ENCODE results near the gene RAB40C.

RAB40C gene

DNA sequence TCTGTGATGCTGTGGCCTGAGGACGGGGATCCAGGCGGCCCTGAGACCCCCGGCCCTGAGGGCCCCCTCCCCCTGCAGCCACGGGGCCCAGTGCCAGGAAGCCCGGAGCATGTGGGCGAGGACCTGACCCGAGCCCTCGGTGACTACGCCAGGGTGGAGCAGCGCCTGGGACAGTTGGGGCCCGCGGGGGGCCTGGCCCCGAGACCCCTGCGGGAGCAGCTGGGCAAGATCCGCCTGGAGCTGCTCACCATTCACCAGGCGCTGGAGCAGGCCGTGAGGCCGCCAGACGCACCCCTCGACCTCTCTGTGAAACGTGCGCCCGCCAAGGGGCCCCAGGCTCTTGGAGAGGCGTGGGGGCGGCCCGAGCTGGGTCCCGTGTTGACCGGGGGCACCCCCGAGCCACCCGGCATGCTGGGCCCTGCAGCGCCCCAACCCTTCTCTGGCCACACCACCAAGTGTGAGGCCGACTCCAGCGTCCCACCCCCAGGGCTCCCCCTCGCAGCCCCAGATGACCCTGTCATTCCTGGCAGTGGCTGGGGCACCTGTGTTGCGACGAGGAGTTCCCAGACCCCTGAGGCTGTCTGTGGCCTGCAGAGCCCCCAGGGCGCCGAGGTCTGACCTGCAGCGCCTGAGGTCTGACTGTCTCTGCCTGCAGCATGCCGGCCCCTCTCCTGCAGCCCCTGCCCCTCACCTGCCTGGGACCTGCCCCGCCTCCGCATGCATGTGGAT is 25.0 kb upstream of the RAB40C start:
- peaks cover 13% of the 10 kb centered on the region for H3K4me1 Mint-ChIP-seq (ENCODE audit: low read depth)

DNA sequence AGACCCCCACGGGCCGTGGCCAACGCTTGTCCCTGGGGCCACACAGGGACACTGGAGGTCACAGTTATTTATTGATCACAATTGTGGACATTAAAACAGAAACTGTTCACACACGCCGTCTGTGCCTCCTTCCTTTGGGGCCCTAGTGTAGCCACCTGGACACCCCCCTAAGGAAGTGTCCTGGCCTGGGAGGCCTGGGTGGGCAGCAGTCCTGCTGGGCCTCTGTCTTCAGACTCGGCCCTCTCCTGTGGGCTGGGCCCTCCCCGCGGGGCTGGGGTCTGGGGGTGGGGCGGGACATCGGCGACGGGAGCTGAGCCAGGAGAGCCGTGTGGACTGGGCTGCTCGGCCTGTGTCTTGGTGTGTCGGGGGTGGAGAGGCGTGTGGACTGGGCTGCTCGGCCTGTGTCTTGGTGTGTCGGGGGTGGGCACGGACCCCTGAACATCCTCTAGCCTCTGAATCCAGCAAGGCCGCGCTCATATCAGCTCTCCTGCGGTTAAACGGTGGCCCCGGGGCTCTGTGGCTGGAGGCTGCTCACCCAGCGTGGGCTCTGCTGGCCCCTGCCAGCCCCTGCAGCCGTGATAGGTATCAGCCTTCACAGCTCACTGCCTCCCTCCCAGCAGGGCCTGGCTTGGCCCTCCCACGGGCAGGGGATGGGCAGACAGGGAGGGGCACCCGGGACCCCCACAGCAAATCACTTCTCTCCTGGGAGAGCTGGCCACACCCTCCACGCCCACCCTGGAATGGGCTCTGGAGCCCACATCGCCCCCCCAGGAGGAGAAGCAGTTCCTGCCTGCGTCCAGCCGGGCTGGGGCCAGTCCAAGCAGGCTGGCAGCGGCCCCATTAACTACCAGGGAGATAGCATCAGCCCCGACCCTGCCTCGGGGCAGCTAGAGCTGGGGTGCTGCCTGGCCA is 24.2 kb upstream of the RAB40C start:
- peaks cover 6% of the 10 kb centered on the region for H3K27me3 Mint-ChIP-seq (ENCODE audit: low read depth)
- H3K9me3 Mint-ChIP-seq: no peaks in the 10 kb centered on the region

More for the DNA sequence above, 25.0 kb upstream of the RAB40C start:
- DNase-seq (ENCODE audit: low spot score): no peak
- H3K9me3 Mint-ChIP-seq: no peaks in the 10 kb centered on the region
- no peak overlapping the region for H3K27ac Mint-ChIP-seq
- H3K36me3 Mint-ChIP-seq (ENCODE audit: low read depth): no peaks in the 10 kb centered on the region
- H3K4me3 Mint-ChIP-seq: no peak overlapping the region
- H3K27me3 Mint-ChIP-seq (ENCODE audit: low read depth): peaks cover 6% of the 10 kb centered on the region

GRCh38 chr16:566475-567372 is 23.1 kb upstream of the RAB40C start, which contains the start of gene NHLRC4:
Gene NHLRC4 (plus strand): TSS chr16:567005. CDS start chr16:568048, 1,043 bp downstream.
- peak; percentile 53 for DNase-seq (ENCODE audit: low spot score)

More for the DNA sequence above, 24.2 kb upstream of the RAB40C start:
- H3K4me3 Mint-ChIP-seq: no peak overlapping the region
- no peak for DNase-seq (ENCODE audit: low spot score)
- no peaks in the 10 kb centered on the region for H3K36me3 Mint-ChIP-seq (ENCODE audit: low read depth)
- H3K27ac Mint-ChIP-seq: no peak overlapping the region
- H3K4me1 Mint-ChIP-seq (ENCODE audit: low read depth): peaks cover 14% of the 10 kb centered on the region

DNA sequence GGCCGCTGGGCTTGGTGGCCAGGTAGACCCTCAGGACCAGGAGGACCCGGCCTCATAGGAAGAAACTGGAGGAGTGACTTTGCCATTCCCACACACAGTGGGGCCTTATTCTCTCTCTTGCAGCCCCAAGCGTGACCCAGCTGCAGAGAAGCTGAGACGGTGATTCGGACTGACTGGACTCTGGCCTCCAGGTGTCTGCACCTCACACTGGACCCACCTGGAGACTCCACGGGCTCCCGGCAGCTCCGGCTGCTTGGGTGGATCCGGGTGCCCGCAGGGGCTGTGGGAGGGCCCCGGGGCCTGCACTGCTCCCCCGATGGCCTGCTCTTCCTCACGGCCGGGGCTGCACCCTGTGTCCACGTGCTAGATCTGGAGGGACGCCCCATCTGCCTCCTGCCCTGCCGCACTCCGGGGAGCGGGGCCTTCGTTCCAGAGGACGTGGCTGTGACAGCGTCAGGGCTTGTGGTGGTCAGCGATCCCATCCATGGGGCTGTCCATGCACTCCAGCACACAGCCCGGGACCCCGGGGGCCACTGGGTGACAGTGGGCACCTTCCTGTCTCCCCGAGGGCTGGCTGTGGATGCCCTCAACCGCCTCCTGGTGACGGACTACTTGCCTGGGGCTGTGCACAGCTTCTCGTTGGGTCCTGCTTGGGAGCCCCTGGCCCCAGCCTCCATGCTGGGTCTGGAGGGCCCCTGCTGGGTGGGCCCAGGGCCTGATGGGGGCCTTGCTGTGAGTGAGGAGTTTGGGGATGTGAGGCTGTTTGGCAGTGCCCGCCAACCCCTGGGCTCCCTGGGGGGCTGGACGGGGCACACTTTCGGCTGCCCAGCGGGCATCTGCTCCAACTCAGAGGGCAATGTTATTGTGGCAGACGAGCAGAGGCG is 22.3 kb upstream of the RAB40C start:
- DNase-seq (ENCODE audit: low spot score): no peak
- Mint-ChIP-seq H3K9me3 (no peaks in the 10 kb centered on the region), H3K27ac (peak overlapping the region; percentile 80), H3K4me3 (peak overlapping the region; percentile 73), H3K36me3 (ENCODE audit: low read depth) (no peaks in the 10 kb centered on the region), H3K4me1 (ENCODE audit: low read depth) (peaks cover 26% of the 10 kb centered on the region), H3K27me3 (ENCODE audit: low read depth) (peaks cover 2% of the 10 kb centered on the region)

More at GRCh38 chr16:566475-567372, 23.1 kb upstream of the RAB40C start, which contains the start of gene NHLRC4:
- Mint-ChIP-seq H3K27ac (peak within 1 kb of the TSS; percentile 80), H3K4me3 (peak within 1 kb of the TSS; percentile 73), H3K36me3 (ENCODE audit: low read depth) (no peaks in the 10 kb centered on the region), H3K4me1 (ENCODE audit: low read depth) (peaks cover 23% of the 10 kb centered on the region), H3K27me3 (ENCODE audit: low read depth) (peaks cover 6% of the 10 kb centered on the region), H3K9me3 (no peaks in the 10 kb centered on the region)

GRCh38 chr16:568401-569258 is 21.2 kb upstream of the RAB40C start:
- H3K9me3 Mint-ChIP-seq: no peaks in the 10 kb centered on the region
- no peaks in the 10 kb centered on the region for H3K36me3 Mint-ChIP-seq (ENCODE audit: low read depth)
- H3K27me3 Mint-ChIP-seq (ENCODE audit: low read depth): no peaks in the 10 kb centered on the region
- peak overlapping the region; percentile 80 for H3K27ac Mint-ChIP-seq
- peak overlapping the region; percentile 87 for H3K4me3 Mint-ChIP-seq
- DNase-seq (ENCODE audit: low spot score): no peak
- peaks cover 26% of the 10 kb centered on the region for H3K4me1 Mint-ChIP-seq (ENCODE audit: low read depth)

- no peaks in the 10 kb centered on the region for H3K9me3 Mint-ChIP-seq
- H3K4me1 Mint-ChIP-seq (ENCODE audit: low read depth): peaks cover 26% of the 10 kb centered on the region
- H3K4me3 Mint-ChIP-seq: peak within 1 kb of the TSS; percentile 87
- no peaks in the 10 kb centered on the region for H3K36me3 Mint-ChIP-seq (ENCODE audit: low read depth)
- peak within 1 kb of the TSS; percentile 80 for H3K27ac Mint-ChIP-seq
- H3K27me3 Mint-ChIP-seq (ENCODE audit: low read depth): no peaks in the 10 kb centered on the region
- peak; percentile 65 for DNase-seq (ENCODE audit: low spot score)
These were observed 20.2 kb upstream of the RAB40C start, which contains the start of gene PIGQ for GRCh38 chr16:569445-570254. Gene PIGQ (plus strand): TSS chr16:569968. CDS start chr16:574075, 4,107 bp downstream.

GRCh38 chr16:572865-573650 is 16.8 kb upstream of the RAB40C start:
- Mint-ChIP-seq H3K27me3 (ENCODE audit: low read depth) (no peaks in the 10 kb centered on the region), H3K9me3 (no peaks in the 10 kb centered on the region), H3K27ac (no peak overlapping the region), H3K4me1 (ENCODE audit: low read depth) (peaks cover 19% of the 10 kb centered on the region), H3K36me3 (ENCODE audit: low read depth) (no peaks in the 10 kb centered on the region), H3K4me3 (no peak overlapping the region)
- DNase-seq (ENCODE audit: low spot score): no peak

DNA sequence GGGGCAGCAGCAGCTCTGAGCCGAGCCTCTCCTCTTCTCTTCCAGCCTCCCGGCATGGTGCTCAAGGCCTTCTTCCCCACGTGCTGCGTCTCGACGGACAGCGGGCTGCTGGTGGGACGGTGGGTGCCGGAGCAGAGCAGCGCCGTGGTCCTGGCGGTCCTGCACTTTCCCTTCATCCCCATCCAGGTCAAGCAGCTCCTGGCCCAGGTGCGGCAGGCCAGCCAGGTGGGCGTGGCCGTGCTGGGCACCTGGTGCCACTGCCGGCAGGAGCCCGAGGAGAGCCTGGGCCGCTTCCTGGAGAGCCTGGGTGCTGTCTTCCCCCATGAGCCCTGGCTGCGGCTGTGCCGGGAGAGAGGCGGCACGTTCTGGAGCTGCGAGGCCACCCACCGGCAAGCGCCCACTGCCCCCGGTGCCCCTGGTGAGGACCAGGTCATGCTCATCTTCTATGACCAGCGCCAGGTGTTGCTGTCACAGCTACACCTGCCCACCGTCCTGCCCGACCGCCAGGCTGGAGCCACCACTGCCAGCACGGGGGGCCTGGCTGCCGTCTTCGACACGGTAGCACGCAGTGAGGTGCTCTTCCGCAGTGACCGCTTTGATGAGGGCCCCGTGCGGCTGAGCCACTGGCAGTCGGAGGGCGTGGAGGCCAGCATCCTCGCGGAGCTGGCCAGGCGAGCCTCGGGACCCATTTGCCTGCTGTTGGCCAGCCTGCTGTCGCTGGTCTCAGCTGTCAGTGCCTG is 15.7 kb upstream of the RAB40C start:
- H3K27me3 Mint-ChIP-seq (ENCODE audit: low read depth): no peaks in the 10 kb centered on the region
- DNase-seq (ENCODE audit: low spot score): no peak
- H3K36me3 Mint-ChIP-seq (ENCODE audit: low read depth): no peaks in the 10 kb centered on the region
- H3K9me3 Mint-ChIP-seq: no peaks in the 10 kb centered on the region
- H3K4me1 Mint-ChIP-seq (ENCODE audit: low read depth): peaks cover 16% of the 10 kb centered on the region
- H3K27ac Mint-ChIP-seq: no peak overlapping the region
- no peak overlapping the region for H3K4me3 Mint-ChIP-seq

GRCh38 chr16:575354-576196 is 14.3 kb upstream of the RAB40C start:
- no peak overlapping the region for H3K4me3 Mint-ChIP-seq
- no peak overlapping the region for H3K27ac Mint-ChIP-seq
- H3K9me3 Mint-ChIP-seq: no peaks in the 10 kb centered on the region
- H3K4me1 Mint-ChIP-seq (ENCODE audit: low read depth): peaks cover 13% of the 10 kb centered on the region
- H3K36me3 Mint-ChIP-seq (ENCODE audit: low read depth): no peaks in the 10 kb centered on the region
- no peak for DNase-seq (ENCODE audit: low spot score)
- H3K27me3 Mint-ChIP-seq (ENCODE audit: low read depth): no peaks in the 10 kb centered on the region
